Activated naive CD8-positive, alpha-beta T cell treated with anti-CD3 and anti-CD28 coated beads, Interleukin-2, amount 50 U/mL, for 24 hours (primary cell): Measurements from ENCODE around the gene SLC36A3.

Experiments
- ATAC-seq: fragments of 150-1000 bp; cut with Tn5 transposase; one replicate; pipeline ENCODE4 v1.10.0; 2021
- DNase-seq: peaks from one replicate; pipeline ENCODE4 v3.0.0; 2021
- H3K27ac Mint-ChIP-seq: one replicate; pipeline ENCODE4 v1.8.0; 2021; ENCODE audit warnings: mild to moderate bottlenecking, mixed read lengths
- H3K27me3 Mint-ChIP-seq: one replicate; pipeline ENCODE4 v1.8.0; 2021; ENCODE audit warnings: mixed read lengths
- H3K36me3 Mint-ChIP-seq: one replicate; pipeline ENCODE4 v1.8.0; 2021; ENCODE audit warnings: low read depth, mixed read lengths
- H3K4me1 Mint-ChIP-seq: one replicate; pipeline ENCODE4 v1.8.0; 2021; ENCODE audit warnings: mixed read lengths
- H3K4me3 Mint-ChIP-seq: one replicate; pipeline ENCODE4 v1.8.0; 2021; ENCODE audit warnings: mild to moderate bottlenecking, moderate library complexity, mixed read lengths
- H3K9me3 Mint-ChIP-seq: one replicate; pipeline ENCODE4 v1.8.0; 2021; ENCODE audit warnings: mixed read lengths

The SLC36A3 gene

GRCh38 chr5:151303666-151304065 lies at the start of gene SLC36A3:
SLC36A3 (minus strand) TSS chr5:151303766; CDS start chr5:151303354, 412 bp downstream.
- no peaks in the 10 kb centered on the region for H3K36me3 Mint-ChIP-seq
- H3K9me3 Mint-ChIP-seq: no peaks in the 10 kb centered on the region
- no peaks in the 10 kb centered on the region for H3K4me1 Mint-ChIP-seq
- H3K27me3 Mint-ChIP-seq: peaks cover 6% of the 10 kb centered on the region
- ATAC-seq (no peak), DNase-seq (no peak)
- H3K4me3 Mint-ChIP-seq: no peak within 1 kb of the TSS
- H3K27ac Mint-ChIP-seq: no peak within 1 kb of the TSS

- DNase-seq: no peak
- Mint-ChIP-seq H3K9me3 (no peaks in the 10 kb centered on the region), H3K4me3 (no peak overlapping the region), H3K27me3 (peaks cover 10% of the 10 kb centered on the region), H3K4me1 (no peaks in the 10 kb centered on the region), H3K36me3 (no peaks in the 10 kb centered on the region), H3K27ac (no peak overlapping the region)
- ATAC-seq: no peak
Observed at GRCh38 chr5:151351671-151352070, 48.1 kb upstream of the SLC36A3 start.

GRCh38 chr5:151348789-151349188 lies 45.2 kb upstream of the SLC36A3 start:
- no peak for ATAC-seq
- H3K9me3 Mint-ChIP-seq: no peaks in the 10 kb centered on the region
- H3K4me1 Mint-ChIP-seq: no peaks in the 10 kb centered on the region
- H3K27me3 Mint-ChIP-seq: peaks cover 16% of the 10 kb centered on the region
- no peak for DNase-seq
- H3K36me3 Mint-ChIP-seq: no peaks in the 10 kb centered on the region
- H3K4me3 Mint-ChIP-seq: no peak overlapping the region
- H3K27ac Mint-ChIP-seq: no peak overlapping the region

GRCh38 chr5:151347369-151347768 lies 43.8 kb upstream of the SLC36A3 start, which contains the start of gene SLC36A2:
SLC36A2 (minus strand) TSS chr5:151347559; CDS start chr5:151347460, 99 bp downstream.
- Mint-ChIP-seq H3K36me3 (no peaks in the 10 kb centered on the region), H3K27me3 (peaks cover 17% of the 10 kb centered on the region), H3K4me3 (no peak within 1 kb of the TSS), H3K4me1 (no peaks in the 10 kb centered on the region), H3K27ac (no peak within 1 kb of the TSS), H3K9me3 (no peaks in the 10 kb centered on the region)
- ATAC-seq: no peak
- no peak for DNase-seq

- no peak for DNase-seq
- H3K36me3 Mint-ChIP-seq: no peaks in the 10 kb centered on the region
- H3K4me1 Mint-ChIP-seq: no peaks in the 10 kb centered on the region
- H3K27ac Mint-ChIP-seq: no peak overlapping the region
- peaks cover 24% of the 10 kb centered on the region for H3K27me3 Mint-ChIP-seq
- H3K4me3 Mint-ChIP-seq: no peak overlapping the region
- no peak for ATAC-seq
- H3K9me3 Mint-ChIP-seq: no peaks in the 10 kb centered on the region
Observed at GRCh38 chr5:151345808-151346478, 42.4 kb upstream of the SLC36A3 start.

GRCh38 chr5:151345187-151345807 lies 41.7 kb upstream of the SLC36A3 start:
- ATAC-seq: no peak
- Mint-ChIP-seq H3K27me3 (peaks cover 24% of the 10 kb centered on the region), H3K27ac (no peak overlapping the region)

GRCh38 chr5:151344088-151344487 lies 40.5 kb upstream of the SLC36A3 start:
- DNase-seq (no peak), ATAC-seq (no peak)
- Mint-ChIP-seq H3K27me3 (peaks cover 29% of the 10 kb centered on the region), H3K9me3 (no peaks in the 10 kb centered on the region), H3K4me3 (no peak overlapping the region), H3K27ac (no peak overlapping the region), H3K4me1 (no peaks in the 10 kb centered on the region), H3K36me3 (no peaks in the 10 kb centered on the region)

More at GRCh38 chr5:151345187-151345807, 41.7 kb upstream of the SLC36A3 start:
- DNase-seq: no peak
- no peak overlapping the region for H3K4me3 Mint-ChIP-seq
- no peaks in the 10 kb centered on the region for H3K4me1 Mint-ChIP-seq
- H3K9me3 Mint-ChIP-seq: no peaks in the 10 kb centered on the region
- no peaks in the 10 kb centered on the region for H3K36me3 Mint-ChIP-seq

GRCh38 chr5:151340004-151340403 lies 36.4 kb upstream of the SLC36A3 start:
- H3K36me3 Mint-ChIP-seq: no peaks in the 10 kb centered on the region
- DNase-seq: no peak
- no peaks in the 10 kb centered on the region for H3K9me3 Mint-ChIP-seq
- ATAC-seq: no peak
- H3K4me3 Mint-ChIP-seq: no peak overlapping the region
- no peak overlapping the region for H3K27ac Mint-ChIP-seq
- no peaks in the 10 kb centered on the region for H3K4me1 Mint-ChIP-seq
- peaks cover 24% of the 10 kb centered on the region for H3K27me3 Mint-ChIP-seq

- Mint-ChIP-seq H3K27me3 (peaks cover 21% of the 10 kb centered on the region), H3K4me1 (no peaks in the 10 kb centered on the region), H3K27ac (no peak overlapping the region)
Observed at GRCh38 chr5:151338734-151339133, 35.2 kb upstream of the SLC36A3 start.

GRCh38 chr5:151332857-151333256 lies 29.3 kb upstream of the SLC36A3 start:
- Mint-ChIP-seq H3K4me3 (no peak overlapping the region), H3K36me3 (no peaks in the 10 kb centered on the region), H3K4me1 (no peaks in the 10 kb centered on the region), H3K27ac (no peak overlapping the region), H3K27me3 (peaks cover 5% of the 10 kb centered on the region), H3K9me3 (no peaks in the 10 kb centered on the region)
- DNase-seq (no peak), ATAC-seq (no peak)

More at GRCh38 chr5:151338734-151339133, 35.2 kb upstream of the SLC36A3 start:
- Mint-ChIP-seq H3K4me3 (no peak overlapping the region), H3K9me3 (no peaks in the 10 kb centered on the region), H3K36me3 (no peaks in the 10 kb centered on the region)
- DNase-seq: no peak
- ATAC-seq: no peak

- Mint-ChIP-seq H3K9me3 (no peaks in the 10 kb centered on the region), H3K27ac (no peak overlapping the region), H3K27me3 (no peaks in the 10 kb centered on the region), H3K4me1 (no peaks in the 10 kb centered on the region), H3K36me3 (no peaks in the 10 kb centered on the region), H3K4me3 (no peak overlapping the region)
- ATAC-seq (no peak), DNase-seq (no peak)
Observed at GRCh38 chr5:151328734-151329133, 25.2 kb upstream of the SLC36A3 start.

GRCh38 chr5:151327585-151327984 lies 24.0 kb upstream of the SLC36A3 start:
- DNase-seq (no peak), ATAC-seq (no peak)
- Mint-ChIP-seq H3K9me3 (peaks cover 4% of the 10 kb centered on the region), H3K4me3 (no peak overlapping the region), H3K36me3 (no peaks in the 10 kb centered on the region), H3K27ac (no peak overlapping the region), H3K4me1 (no peaks in the 10 kb centered on the region), H3K27me3 (no peaks in the 10 kb centered on the region)

- H3K9me3 Mint-ChIP-seq: peaks cover 4% of the 10 kb centered on the region
- no peaks in the 10 kb centered on the region for H3K36me3 Mint-ChIP-seq
- no peaks in the 10 kb centered on the region for H3K27me3 Mint-ChIP-seq
- H3K27ac Mint-ChIP-seq: no peak overlapping the region
- ATAC-seq: no peak
- no peaks in the 10 kb centered on the region for H3K4me1 Mint-ChIP-seq
- no peak for DNase-seq
- no peak overlapping the region for H3K4me3 Mint-ChIP-seq
Observed at GRCh38 chr5:151326266-151326665, 22.7 kb upstream of the SLC36A3 start.

GRCh38 chr5:151320481-151320880 lies 16.9 kb upstream of the SLC36A3 start:
- ATAC-seq (no peak), DNase-seq (no peak)
- H3K9me3 Mint-ChIP-seq: peaks cover 4% of the 10 kb centered on the region
- no peaks in the 10 kb centered on the region for H3K27me3 Mint-ChIP-seq
- H3K27ac Mint-ChIP-seq: no peak overlapping the region
- no peak overlapping the region for H3K4me3 Mint-ChIP-seq
- H3K4me1 Mint-ChIP-seq: peaks cover 2% of the 10 kb centered on the region
- H3K36me3 Mint-ChIP-seq: no peaks in the 10 kb centered on the region
